Bone marrow (tissue), 2 donors: ENCODE results near the gene GTSE1.
A peak's percentile ranks its signal among the peaks of the same experiment; 100 is the strongest.

ENCODE experiments used
- DNase-seq, 2 donors: peaks; one replicate each; lab custom pipeline; 2025; lab: John Stamatoyannopoulos, UW

The GTSE1 gene

GRCh38 chr22:46327691-46328465 lies 31.2 kb downstream of the GTSE1 start:
- no peak for DNase-seq

GRCh38 chr22:46328797-46329196 lies 32.1 kb downstream of the GTSE1 start:
- DNase-seq, result no peak

DNA sequence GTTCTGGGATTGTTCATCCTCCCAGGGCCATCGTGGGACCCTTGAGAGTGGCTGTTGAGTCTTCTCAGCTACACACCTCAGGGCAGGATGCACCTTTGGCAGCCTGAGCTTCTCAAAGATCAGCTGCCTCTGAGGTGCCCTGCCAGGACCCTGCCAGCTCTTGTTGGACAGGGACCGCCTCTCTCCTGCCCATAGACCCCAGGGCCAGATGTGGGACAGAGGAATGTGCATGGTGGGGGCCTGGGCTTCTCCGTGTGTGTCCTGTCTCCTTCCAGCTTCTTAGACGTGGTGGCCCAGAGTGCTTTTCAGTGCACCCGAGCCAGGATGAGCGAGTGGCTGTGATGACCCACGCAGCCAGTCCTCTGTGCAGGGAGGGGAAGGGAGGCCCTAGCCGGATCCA lies 32.9 kb downstream of the GTSE1 start:
- no peak for DNase-seq

DNA sequence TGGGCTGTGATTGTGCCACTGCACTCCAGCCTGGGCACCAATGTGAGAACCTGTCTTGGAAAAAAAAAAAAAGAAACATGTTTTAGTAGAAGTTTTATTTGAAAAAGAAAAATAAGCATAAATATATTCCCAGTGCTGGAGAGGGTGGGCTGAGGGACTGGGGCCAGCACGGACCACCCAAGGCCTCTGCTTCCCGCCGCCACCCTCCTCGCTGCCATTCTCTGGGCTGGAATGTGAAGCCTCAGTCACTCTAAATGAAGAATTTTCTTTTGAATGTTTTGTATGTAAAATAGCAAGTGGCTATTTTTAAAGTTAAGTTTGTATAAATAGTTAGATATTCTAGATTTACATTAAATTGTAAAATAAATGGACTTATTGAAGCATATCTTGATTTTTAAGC lies 33.8 kb downstream of the GTSE1 start:
- DNase-seq, result no peak

DNA sequence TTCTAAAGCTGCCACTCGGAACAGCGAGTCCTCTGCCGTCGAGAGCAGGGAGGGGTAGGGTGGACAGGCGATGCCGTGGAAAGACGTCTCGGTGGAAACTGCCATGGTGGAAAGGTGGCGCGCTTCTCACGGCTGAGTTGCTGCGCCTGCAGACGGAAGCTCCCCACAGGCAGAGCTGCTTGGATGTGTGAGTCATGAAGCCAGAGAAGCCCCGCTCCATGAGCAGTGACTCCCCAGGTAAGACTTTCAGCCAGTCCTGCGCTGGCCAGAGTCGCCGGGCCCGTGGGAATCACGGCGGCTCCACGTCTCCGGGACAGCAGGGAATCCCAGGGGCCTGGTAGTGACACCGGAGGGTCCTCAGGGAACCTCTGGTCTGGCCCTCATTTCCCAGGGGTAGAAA lies 34.8 kb downstream of the GTSE1 start:
- DNase-seq, result no peak

GRCh38 chr22:46335201-46336118 lies 38.8 kb downstream of the GTSE1 start, which contains the start of gene TRMU:
Gene TRMU, plus strand, starts transcription at chr22:46335714. Its CDS starts 51 bp downstream, at chr22:46335765.
- peak; percentile 36 to 44 for DNase-seq

GRCh38 chr22:46336119-46337078 lies 39.7 kb downstream of the GTSE1 start:
- DNase-seq, result no peak

DNA sequence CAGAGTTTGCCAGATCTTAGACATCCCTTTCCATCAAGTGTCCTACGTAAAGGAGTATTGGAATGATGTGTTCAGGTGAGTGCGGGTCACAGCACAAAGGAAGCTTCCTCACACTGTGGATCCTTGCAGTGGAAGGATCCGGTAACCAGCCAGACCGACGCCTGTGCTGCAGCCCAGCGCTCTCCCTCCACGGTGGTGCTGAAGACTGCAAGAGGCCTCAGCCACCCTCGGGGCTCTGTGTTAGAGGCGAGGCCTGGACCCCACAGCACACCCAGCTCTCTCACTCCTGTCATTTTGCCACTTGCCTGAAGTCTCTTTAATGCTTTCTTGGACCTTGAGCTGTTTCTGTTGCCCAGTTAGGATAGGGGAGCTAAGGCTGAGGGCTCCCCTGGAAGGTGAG lies 41.2 kb downstream of the GTSE1 start:
- no peak for DNase-seq

GRCh38 chr22:46338636-46339035 lies 42.0 kb downstream of the GTSE1 start:
- DNase-seq, result no peak

DNA sequence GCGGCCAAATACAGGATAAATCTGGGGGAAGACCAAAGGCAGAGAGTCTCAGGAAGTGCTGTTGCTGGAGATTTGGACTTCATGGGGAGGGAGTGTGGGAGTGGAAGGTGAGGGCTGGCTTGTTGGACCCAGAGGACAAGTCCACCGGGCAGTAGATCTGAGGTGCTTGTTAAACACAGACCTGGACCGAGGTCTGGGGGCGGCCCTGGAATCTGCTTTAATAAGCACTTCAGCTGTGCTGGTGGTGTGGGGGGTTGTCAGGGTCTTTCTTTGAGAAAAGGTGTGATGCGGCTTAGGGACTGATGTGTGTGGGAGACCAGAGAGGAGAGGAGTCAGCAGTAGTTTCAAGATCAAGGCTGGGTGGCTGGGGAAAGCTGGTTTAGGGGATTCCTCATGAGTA lies 43.3 kb downstream of the GTSE1 start:
- DNase-seq, result no peak

DNA sequence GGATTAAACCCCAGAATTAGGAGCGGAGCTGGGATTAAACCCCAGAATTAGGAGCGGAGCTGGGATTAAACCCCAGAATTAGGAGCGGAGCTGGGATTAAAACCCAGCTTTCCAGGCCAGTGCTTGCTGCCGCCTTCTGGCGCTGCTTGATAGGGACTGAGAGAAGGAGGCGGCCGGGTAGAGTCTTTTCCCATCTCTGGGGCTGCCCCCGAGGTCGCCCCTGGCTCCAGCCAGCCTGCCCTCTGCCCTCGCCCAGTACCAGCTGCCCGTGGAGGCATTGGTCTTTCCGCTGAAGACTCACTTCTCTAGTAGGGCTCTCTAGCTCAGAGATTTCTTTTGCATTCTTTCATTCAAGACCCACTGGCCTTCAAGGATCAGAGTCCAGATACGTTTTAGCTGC lies 44.0 kb downstream of the GTSE1 start:
- DNase-seq, result no peak

DNA sequence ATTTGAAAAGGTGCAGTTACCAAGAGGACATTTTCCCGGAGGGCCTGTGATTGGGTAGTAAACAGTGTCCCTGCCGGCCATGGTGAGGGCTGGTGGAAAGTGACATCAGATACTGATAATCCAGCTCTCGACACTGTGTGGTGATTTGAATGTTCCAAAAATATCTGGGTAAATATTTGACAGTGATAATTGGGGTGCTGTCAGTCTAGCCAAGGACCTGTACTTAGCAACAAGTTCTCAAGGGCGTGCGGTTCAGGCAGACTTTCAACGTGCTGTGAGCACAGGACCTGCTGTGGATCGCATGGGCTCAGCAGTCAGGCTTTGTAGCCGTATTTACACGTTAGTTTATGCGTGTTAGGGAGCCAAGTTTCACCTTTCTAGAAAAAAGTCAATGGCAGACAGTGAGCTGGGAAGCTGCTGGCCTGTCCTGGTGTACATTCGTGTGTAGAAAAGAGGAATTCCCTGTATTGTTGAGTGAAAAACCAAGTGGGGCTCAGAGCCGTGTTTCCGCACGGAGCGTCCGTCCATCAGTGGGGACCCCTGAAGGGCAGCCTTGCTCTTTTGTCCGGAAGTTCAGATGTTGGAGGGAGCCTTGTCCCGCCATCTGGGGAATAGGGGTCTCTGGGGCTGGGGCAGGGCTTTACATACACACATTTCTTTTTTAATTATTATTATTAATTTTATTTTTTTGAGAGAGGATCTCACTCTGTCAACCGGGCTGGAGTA lies 50.2 kb downstream of the GTSE1 start:
- no peak for DNase-seq

DNA sequence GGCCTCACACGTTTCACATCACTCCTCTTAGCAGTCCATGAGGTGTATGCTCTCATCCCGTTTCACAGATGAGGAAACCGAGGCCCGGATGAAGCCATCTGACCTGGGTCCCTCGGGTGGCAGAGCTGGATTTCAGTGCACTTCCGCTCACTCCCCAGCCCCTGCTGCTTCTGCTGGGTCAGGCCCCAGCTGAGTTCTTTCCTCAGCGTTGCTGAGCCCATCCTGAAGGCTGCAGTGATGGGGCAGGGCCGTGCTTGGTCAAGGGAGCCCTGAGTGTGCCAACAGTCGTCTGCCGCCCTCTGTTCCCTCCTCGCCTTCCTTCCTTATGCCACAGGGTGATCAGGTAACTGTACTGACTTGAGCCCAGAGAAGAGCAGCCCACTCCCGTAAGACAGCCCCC lies 51.0 kb downstream of the GTSE1 start:
- DNase-seq, result no peak

GRCh38 chr22:46348099-46348695 lies 51.5 kb downstream of the GTSE1 start:
- no peak for DNase-seq

DNA sequence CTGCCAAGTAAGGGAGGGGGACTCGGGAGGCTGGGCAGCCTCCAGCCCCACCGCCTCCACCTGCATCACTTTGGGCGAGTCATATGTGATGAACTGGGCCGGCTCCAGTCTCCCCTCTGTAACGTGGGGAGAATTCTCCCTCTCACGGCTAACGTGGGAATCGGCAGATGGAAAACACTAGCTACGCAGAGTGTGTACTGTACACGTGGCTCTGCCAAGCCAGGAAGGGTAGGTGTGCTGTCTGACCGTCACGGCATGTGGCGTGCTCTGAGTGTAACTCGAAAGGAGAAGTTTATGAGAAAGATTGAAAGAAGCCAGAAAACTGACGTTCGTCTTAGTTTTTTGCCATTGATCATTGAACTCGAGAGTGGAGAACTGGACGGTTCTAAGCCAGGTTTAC lies 52.6 kb downstream of the GTSE1 start:
- DNase-seq, result no peak

DNA sequence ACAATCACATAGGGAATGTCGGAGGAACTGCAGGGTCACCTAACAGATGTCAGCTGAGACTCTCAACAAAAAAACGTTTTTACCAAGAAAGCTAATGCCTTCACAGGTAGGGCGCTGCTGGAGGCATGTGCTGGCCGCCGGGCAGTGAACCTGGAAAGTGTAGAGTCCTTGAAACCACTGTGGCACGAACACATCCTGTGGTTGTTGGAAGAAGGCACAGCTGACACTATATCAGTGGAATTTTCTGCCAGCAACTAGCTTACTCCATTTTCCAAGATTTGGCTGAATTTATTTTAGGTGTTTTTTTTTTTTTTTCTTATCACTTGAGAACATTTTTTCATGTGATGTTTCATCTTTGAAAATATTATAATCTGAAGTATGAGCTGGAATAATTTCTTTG lies 53.0 kb downstream of the GTSE1 start:
- no peak for DNase-seq

- DNase-seq, result no peak
Measured at GRCh38 chr22:46350121-46350520, 53.5 kb downstream of the GTSE1 start.

DNA sequence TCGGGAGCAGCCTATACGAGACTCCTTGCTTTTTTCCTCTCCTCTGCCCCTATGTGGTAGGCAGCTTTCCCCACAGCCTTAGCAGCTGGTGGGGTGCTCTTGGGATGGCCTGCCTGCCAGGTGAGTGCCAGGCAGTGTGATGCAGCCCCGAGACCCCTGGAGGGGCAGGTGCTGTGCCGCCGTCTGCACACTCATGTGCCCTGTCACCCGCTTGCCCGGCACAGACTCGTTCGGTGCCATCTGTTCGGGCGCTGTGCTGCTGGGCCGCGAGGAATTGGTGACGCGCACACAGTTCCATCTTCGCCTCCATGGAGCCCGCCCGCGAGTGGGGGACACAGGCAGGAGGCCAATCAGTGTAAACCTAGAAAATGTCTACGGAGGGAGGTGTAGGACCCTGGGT lies 54.0 kb downstream of the GTSE1 start:
- DNase-seq, result no peak

GRCh38 chr22:46351131-46351735 lies 54.6 kb downstream of the GTSE1 start:
- DNase-seq, result no peak

DNA sequence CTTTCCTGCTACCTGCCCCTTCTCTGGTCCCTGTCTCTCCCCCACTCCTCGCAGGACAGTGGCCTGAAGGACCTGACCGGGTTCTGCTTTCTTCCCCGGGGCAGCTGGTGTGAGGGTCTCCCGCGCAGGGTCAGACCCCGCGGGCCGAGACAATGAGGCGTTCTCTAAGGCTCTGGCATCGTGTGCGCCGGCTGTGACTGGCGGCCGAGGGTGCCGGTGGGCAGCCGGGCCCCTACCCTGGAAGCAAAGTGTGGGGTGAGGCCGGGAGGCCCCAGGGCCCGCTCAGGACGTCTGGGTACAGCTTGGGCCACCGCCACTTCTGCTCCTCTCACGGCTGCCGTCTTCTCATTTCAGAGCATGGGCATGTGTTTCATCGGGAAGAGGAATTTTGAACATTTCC lies 55.1 kb downstream of the GTSE1 start:
- DNase-seq, result no peak
